Neuron (in vitro differentiated cells): ENCODE results near the gene TLE5.
"Not testable (repeated sequence)": the region's sequence is repeated elsewhere in the genome, so short reads cannot be mapped to it uniquely, and the experiment has no call there.

ENCODE experiments used
- H2AFZ ChIP-seq: one replicate; pipeline ENCODE4 v1.6.1; 2013; ENCODE audit warnings: low read depth, mild to moderate bottlenecking, inconsistent platforms, low read length, moderate library complexity
- H3K27me3 ChIP-seq: one replicate; pipeline ENCODE4 v1.6.1; 2013; ENCODE audit warnings: low read length; ENCODE audit not compliant: insufficient read depth
- H3K36me3 ChIP-seq: one replicate; pipeline ENCODE4 v1.6.1; 2013; ENCODE audit warnings: low read length; ENCODE audit not compliant: insufficient read depth
- H3K4me1 ChIP-seq: one replicate; pipeline ENCODE4 v1.6.1; 2013; ENCODE audit warnings: low read length; ENCODE audit not compliant: insufficient read depth
- H3K4me3 ChIP-seq: 2 replicates; pipeline ENCODE4 v1.5.1; 2013; ENCODE audit warnings: mild to moderate bottlenecking, low read length, moderate library complexity
- H3K9me3 ChIP-seq: one replicate; pipeline ENCODE4 v1.6.1; 2013; ENCODE audit warnings: low read length

Gene TLE5

GRCh38 chr19:3013263-3013725 lies 49.0 kb downstream of the TLE5 start:
- no peak overlapping the region for H3K4me3 ChIP-seq
- H3K27me3 ChIP-seq, result peaks cover 26% of the 10 kb centered on the region
- H3K36me3 ChIP-seq, result no peaks in the 10 kb centered on the region
- no peaks in the 10 kb centered on the region for H3K9me3 ChIP-seq
- H3K4me1 ChIP-seq, result peaks cover 6% of the 10 kb centered on the region
- H2AFZ ChIP-seq, result no peak overlapping the region

- no peak overlapping the region for H2AFZ ChIP-seq
- H3K9me3 ChIP-seq, result no peaks in the 10 kb centered on the region
- no peak overlapping the region for H3K4me3 ChIP-seq
- H3K27me3 ChIP-seq, result peaks cover 26% of the 10 kb centered on the region
- H3K36me3 ChIP-seq, result no peaks in the 10 kb centered on the region
- H3K4me1 ChIP-seq, result peaks cover 6% of the 10 kb centered on the region
Observed at GRCh38 chr19:3012621-3013262, 49.6 kb downstream of the TLE5 start.

- peaks cover 26% of the 10 kb centered on the region for H3K27me3 ChIP-seq
- H3K9me3 ChIP-seq, H2AFZ ChIP-seq, H3K36me3 ChIP-seq, H3K4me3 ChIP-seq, H3K4me1 ChIP-seq: not testable (repeated sequence)
Observed at GRCh38 chr19:3012059-3012458, 50.2 kb downstream of the TLE5 start.

- Histone ChIP-seq H3K4me1 (peaks cover 6% of the 10 kb centered on the region), H3K4me3 (no peak overlapping the region), H3K27me3 (peaks cover 26% of the 10 kb centered on the region), H3K36me3 (no peaks in the 10 kb centered on the region), H2AFZ (no peak overlapping the region), H3K9me3 (no peaks in the 10 kb centered on the region)
Observed at GRCh38 chr19:3010871-3011270, 51.4 kb downstream of the TLE5 start.

- H3K9me3 ChIP-seq, result no peaks in the 10 kb centered on the region
- peaks cover 37% of the 10 kb centered on the region for H3K27me3 ChIP-seq
- peaks cover 6% of the 10 kb centered on the region for H3K4me1 ChIP-seq
- H2AFZ ChIP-seq, result no peak overlapping the region
- no peak overlapping the region for H3K4me3 ChIP-seq
- no peaks in the 10 kb centered on the region for H3K36me3 ChIP-seq
Observed at GRCh38 chr19:3008994-3009393, 53.3 kb downstream of the TLE5 start.

GRCh38 chr19:3007975-3008374 lies 54.3 kb downstream of the TLE5 start:
- Histone ChIP-seq H2AFZ (no peak overlapping the region), H3K4me1 (peaks cover 6% of the 10 kb centered on the region), H3K36me3 (no peaks in the 10 kb centered on the region), H3K27me3 (peaks cover 37% of the 10 kb centered on the region), H3K4me3 (no peak overlapping the region), H3K9me3 (no peaks in the 10 kb centered on the region)

- H3K4me1 ChIP-seq, result no peaks in the 10 kb centered on the region
- no peaks in the 10 kb centered on the region for H3K9me3 ChIP-seq
- no peak overlapping the region for H2AFZ ChIP-seq
- peaks cover 30% of the 10 kb centered on the region for H3K27me3 ChIP-seq
- H3K36me3 ChIP-seq, result no peaks in the 10 kb centered on the region
- no peak overlapping the region for H3K4me3 ChIP-seq
Observed at GRCh38 chr19:3006075-3006767, 56.1 kb downstream of the TLE5 start.

GRCh38 chr19:3005345-3005744 lies 57.0 kb downstream of the TLE5 start:
- no peak overlapping the region for H3K4me3 ChIP-seq
- no peaks in the 10 kb centered on the region for H3K4me1 ChIP-seq
- H3K9me3 ChIP-seq, result no peaks in the 10 kb centered on the region
- peaks cover 23% of the 10 kb centered on the region for H3K27me3 ChIP-seq
- no peak overlapping the region for H2AFZ ChIP-seq
- no peaks in the 10 kb centered on the region for H3K36me3 ChIP-seq

GRCh38 chr19:3004522-3004921 lies 57.8 kb downstream of the TLE5 start:
- Histone ChIP-seq H3K4me1 (no peaks in the 10 kb centered on the region), H3K27me3 (peaks cover 20% of the 10 kb centered on the region), H2AFZ (no peak overlapping the region), H3K4me3 (no peak overlapping the region), H3K9me3 (no peaks in the 10 kb centered on the region), H3K36me3 (no peaks in the 10 kb centered on the region)

GRCh38 chr19:3003046-3003445 lies 59.2 kb downstream of the TLE5 start:
- Histone ChIP-seq H3K4me3 (no peak overlapping the region), H3K27me3 (peaks cover 14% of the 10 kb centered on the region), H2AFZ (no peak overlapping the region), H3K4me1 (no peaks in the 10 kb centered on the region), H3K9me3 (no peaks in the 10 kb centered on the region), H3K36me3 (no peaks in the 10 kb centered on the region)
